HepG2 (cell line): Measurements from ENCODE around the gene ZFPM1. TPM values are rescaled to one million over a fixed set of nuclear protein-coding genes. Genes with fewer than 3 reads are reported as not detected.

Experiments
- CBFB ChIP-seq: sonication (generic); formaldehyde crosslinking; IDR thresholded peaks from 2 replicates; pipeline ENCODE4 v1.4.0; 2020; ENCODE audit warnings: missing genetic modification reagents
- CEBPB ChIP-seq: IDR thresholded peaks from 2 replicates; pipeline ENCODE4 v1.6.1; 2011; ENCODE audit warnings: low read depth, low read length, improper control_type of control experiment, borderline replicate concordance
- E2F2 ChIP-seq: sonication (generic); formaldehyde crosslinking; IDR thresholded peaks from 2 replicates; pipeline ENCODE4 v1.4.0; 2020; ENCODE audit warnings: missing genetic modification reagents, borderline replicate concordance
- FLYWCH1 ChIP-seq: sonication (generic); formaldehyde crosslinking; IDR thresholded peaks from 2 replicates; pipeline ENCODE4 v1.8.1; 2023; ENCODE audit warnings: mild to moderate bottlenecking, missing genetic modification reagents
- HBP1 ChIP-seq: IDR thresholded peaks from 2 replicates; pipeline ENCODE4 v1.6.1; 2016; ENCODE audit warnings: low read depth, control low read depth
- HMGXB4 ChIP-seq, 2 experiments: sonication (generic) in 1 of 2; formaldehyde crosslinking in 1 of 2; IDR thresholded peaks; 2 replicates each; pipeline versions ENCODE4 v1.4.0 to v1.6.1; 2018 to 2020; ENCODE audit warnings: missing genetic modification reagents in 2 of 2, borderline replicate concordance in 1 of 2, low read depth in 1 of 2, mild to moderate bottlenecking in 1 of 2, missing biosample characterization in 1 of 2
- MIER2 ChIP-seq: IDR thresholded peaks from 2 replicates; pipeline ENCODE4 v1.6.1; 2016; ENCODE audit warnings: missing biosample characterization, missing genetic modification reagents
- NPAS2 ChIP-seq: sonication (generic); formaldehyde crosslinking; IDR thresholded peaks from 2 replicates; pipeline ENCODE4 v1.8.0; 2022; ENCODE audit warnings: mild to moderate bottlenecking, missing genetic modification reagents, borderline replicate concordance
- NRL ChIP-seq: sonication (generic); formaldehyde crosslinking; IDR thresholded peaks from 2 replicates; pipeline ENCODE4 v1.5.0; 2020; ENCODE audit warnings: missing genetic modification reagents, mild to moderate bottlenecking, moderate library complexity, borderline replicate concordance
- PREB ChIP-seq: sonication (generic); formaldehyde crosslinking; IDR thresholded peaks from 2 replicates; pipeline ENCODE4 v1.4.0; 2020; ENCODE audit warnings: missing genetic modification reagents
- RBAK ChIP-seq: sonication (generic); formaldehyde crosslinking; IDR thresholded peaks from 2 replicates; pipeline ENCODE4 v1.5.1; 2020; ENCODE audit warnings: mild to moderate bottlenecking, missing genetic modification reagents
- ZGPAT ChIP-seq: IDR thresholded peaks from 2 replicates; pipeline ENCODE4 v1.6.1; 2016; ENCODE audit warnings: mild to moderate bottlenecking
- ZNF18 ChIP-seq: sonication (generic); formaldehyde crosslinking; IDR thresholded peaks from 2 replicates; pipeline ENCODE4 v1.8.0; 2022; ENCODE audit warnings: mild to moderate bottlenecking, missing genetic modification reagents; ENCODE audit not compliant: insufficient replicate concordance
- ZNF180 ChIP-seq: sonication (generic); formaldehyde crosslinking; IDR thresholded peaks from 2 replicates; pipeline ENCODE4 v1.4.0; 2020; ENCODE audit warnings: low read depth, missing genetic modification reagents, borderline replicate concordance
- ZNF24 ChIP-seq: fragments of 450-650 bp; IDR thresholded peaks from 2 replicates; pipeline ENCODE4 v1.6.1; 2017; ENCODE audit warnings: antibody characterized with exemption, mild to moderate bottlenecking
- ZNF264 ChIP-seq: sonication (generic); formaldehyde crosslinking; IDR thresholded peaks from 2 replicates; pipeline ENCODE4 v1.4.0; 2020; ENCODE audit warnings: missing genetic modification reagents
- ZNF382 ChIP-seq: sonication (generic); formaldehyde crosslinking; IDR thresholded peaks from 2 replicates; pipeline ENCODE4 v1.5.0; 2020; ENCODE audit warnings: missing genetic modification reagents, mild to moderate bottlenecking, borderline replicate concordance
- ZNF644 ChIP-seq: IDR thresholded peaks from 2 replicates; pipeline ENCODE4 v1.6.1; 2016; ENCODE audit warnings: low read depth
- polyA plus RNA-seq, 8 experiments: library from polyadenylated mRNA; depleted of rRNA in 3 of 8; stranded (reverse) in 7 of 8; unstranded in 1 of 8; fragments of >200 nt; fragmentation: Illumina TruSeq in 4 of 8; extraction: Trizol in 4 of 8; gene quantifications; 2 replicates each; pipeline versions ENCODE4 v1.2.1 to v1.2.3, GENCODE V29; 2011 to 2016; ENCODE audit warnings: low read depth in 4 of 8, missing spikeins in 1 of 8, mixed read lengths in 1 of 8; ENCODE audit not compliant: insufficient read depth in 1 of 8
- total RNA-seq, 5 experiments: library from RNA; depleted of rRNA; stranded (reverse); fragments of >200 nt; fragmentation: Illumina TruSeq; extraction: Trizol; gene quantifications; 2 replicates each; pipeline ENCODE4 v1.2.3, GENCODE V29; 2016; ENCODE audit warnings: low read depth in 1 of 5

The ZFPM1 gene
- total and polyA plus RNA-seq, 2 of the 13 experiments (the other 11 are each of a cell fraction or from before 2014, with no cell fraction given) = 1.3 to 3.8 TPM

DNA sequence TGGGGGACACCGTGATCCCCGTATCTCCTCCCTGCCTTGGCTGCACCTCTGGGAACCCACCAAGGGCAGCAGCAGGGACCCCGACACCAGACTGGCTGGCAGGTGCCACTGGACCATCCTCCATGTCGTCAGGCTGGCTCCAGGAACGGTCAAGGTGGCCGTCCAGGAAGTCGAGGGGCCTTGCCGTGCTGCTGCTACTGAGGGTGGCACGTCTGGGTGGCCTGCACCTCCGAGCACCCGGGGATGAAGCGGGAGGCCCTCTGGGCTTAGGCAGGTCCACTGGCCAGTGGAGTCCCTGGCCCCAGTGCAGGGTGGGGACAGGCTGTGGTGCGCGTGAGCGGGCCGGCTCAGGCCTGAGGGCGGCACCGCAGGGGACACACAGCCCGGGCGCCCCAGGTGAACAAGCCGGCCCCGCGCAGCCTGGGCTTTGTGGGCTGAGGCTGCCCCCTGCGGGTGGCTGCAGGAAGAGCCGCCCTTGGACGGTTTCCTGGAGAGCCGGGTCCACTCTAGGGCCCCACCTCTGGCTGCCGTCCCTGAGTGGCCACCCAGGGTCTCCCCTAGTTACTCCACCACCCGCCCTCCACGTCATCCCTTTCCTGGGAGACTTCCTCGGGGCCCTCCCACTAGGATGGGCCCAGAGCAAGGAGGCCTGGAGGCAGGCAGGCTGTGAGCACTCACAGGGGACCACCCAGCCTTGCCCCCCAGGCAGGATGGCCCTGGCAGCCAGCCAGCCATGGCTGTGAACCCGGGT is 74.3 kb downstream of the ZFPM1 start (continued):
- no peak for TF ChIP-seq NPAS2 (CRISPR knock-in tag)
- TF ChIP-seq ZGPAT (CRISPR knock-in tag) = peak; percentile 74
- TF ChIP-seq ZNF644 (CRISPR knock-in tag) = no peak
- TF ChIP-seq ZNF24 = no peak
- TF ChIP-seq NRL (CRISPR knock-in tag) = no peak; the same call in 1 of the 2 replicates
- peak; percentile 48 to 50; a peak in 2 of 4 replicates for TF ChIP-seq HMGXB4 (CRISPR knock-in tag; IDR thresholded peaks at IDR 0.05; ENCODE audit: borderline replicate concordance in 1 of 2, low read depth in 1 of 2)
- no peak for TF ChIP-seq HBP1 (CRISPR knock-in tag)
- no peak for TF ChIP-seq ZNF382 (CRISPR knock-in tag)
- no peak for TF ChIP-seq ZNF180 (CRISPR knock-in tag)
- TF ChIP-seq E2F2 (CRISPR knock-in tag) = no peak
- TF ChIP-seq MIER2 (CRISPR knock-in tag) = 0 out of 2 replicates have a peak, but pooled peaks have one; percentile 45
- no peak for TF ChIP-seq RBAK (CRISPR knock-in tag)
- 0 out of 2 replicates have a peak, but pooled peaks have one; percentile 21 for TF ChIP-seq CBFB (CRISPR knock-in tag)
- TF ChIP-seq FLYWCH1 (CRISPR knock-in tag) = no peak
- TF ChIP-seq PREB (CRISPR knock-in tag) = no peak
- no peak for TF ChIP-seq ZNF264 (CRISPR knock-in tag)
- TF ChIP-seq CEBPB = no peak
- TF ChIP-seq ZNF18 = no peak
